Endothelial cell (in vitro differentiated cells): ENCODE data around the gene TEK. TPM values are rescaled to one million over a fixed set of nuclear protein-coding genes. Genes with fewer than 3 reads are reported as not detected.
"Not testable (repeated sequence)": the region's sequence is repeated elsewhere in the genome, so short reads cannot be mapped to it uniquely, and the experiment has no call there.

Experiments
- DNase-seq: peaks from one replicate; pipeline ENCODE4 v3.0.0; 2021; ENCODE audit warnings: low spot score
- H3K27ac Mint-ChIP-seq: one replicate; pipeline ENCODE4 v1.8.0; 2021; ENCODE audit warnings: mixed read lengths, inconsistent platforms; ENCODE audit not compliant: unreplicated experiment
- H3K27me3 Mint-ChIP-seq: one replicate; pipeline ENCODE4 v1.8.0; 2021; ENCODE audit warnings: mild to moderate bottlenecking, moderate library complexity, mixed read lengths, inconsistent platforms; ENCODE audit not compliant: unreplicated experiment
- H3K36me3 Mint-ChIP-seq: one replicate; pipeline ENCODE4 v1.8.0; 2021; ENCODE audit warnings: mild to moderate bottlenecking, low read depth, mixed read lengths, inconsistent platforms; ENCODE audit not compliant: unreplicated experiment
- H3K4me1 Mint-ChIP-seq: one replicate; pipeline ENCODE4 v1.8.0; 2021; ENCODE audit warnings: mild to moderate bottlenecking, mixed read lengths, inconsistent platforms; ENCODE audit not compliant: unreplicated experiment
- H3K4me3 Mint-ChIP-seq: one replicate; pipeline ENCODE4 v1.8.0; 2021; ENCODE audit warnings: mild to moderate bottlenecking, mixed read lengths, inconsistent platforms; ENCODE audit not compliant: unreplicated experiment
- H3K9me3 Mint-ChIP-seq: one replicate; pipeline ENCODE4 v1.8.0; 2021; ENCODE audit warnings: mixed read lengths, inconsistent platforms; ENCODE audit not compliant: unreplicated experiment
- CTCF ChIP-seq: fragments of 200-600 bp; sonication (generic); IDR thresholded peaks from one replicate; pipeline ENCODE4 v1.5.0; 2021; ENCODE audit warnings: antibody characterized with exemption; ENCODE audit not compliant: unreplicated experiment
- total RNA-seq: library from RNA; stranded (reverse); fragmentation: NEBNext Ultra II Directional; extraction: Animal tissue kit (Norgen Biotek cat#: 25700); gene quantifications from one replicate; pipeline ENCODE4 v1.2.1, GENCODE V29; 2021; ENCODE audit not compliant: unreplicated experiment

Gene TEK
- total RNA-seq, 1 donor from 2014 or later, result 448 TPM

- peak overlapping the region; percentile 5 for H3K4me3 Mint-ChIP-seq
- no peak for DNase-seq
- H3K9me3 Mint-ChIP-seq, result no peaks in the 10 kb centered on the region
- peaks cover 5% of the 10 kb centered on the region for H3K27me3 Mint-ChIP-seq
- no peak overlapping the region for H3K27ac Mint-ChIP-seq
- H3K4me1 Mint-ChIP-seq, result peaks cover 5% of the 10 kb centered on the region
- H3K36me3 Mint-ChIP-seq, result peaks cover 79% of the 10 kb centered on the region
- TF ChIP-seq CTCF, result no peak
These were observed 101.6 kb downstream of the TEK start for GRCh38 chr9:27210588-27210987.

GRCh38 chr9:27212191-27212590 lies 103.2 kb downstream of the TEK start:
- Mint-ChIP-seq H3K9me3 (no peaks in the 10 kb centered on the region), H3K27ac (no peak overlapping the region), H3K4me1 (peaks cover 5% of the 10 kb centered on the region), H3K27me3 (peaks cover 3% of the 10 kb centered on the region), H3K36me3 (peaks cover 66% of the 10 kb centered on the region), H3K4me3 (peak overlapping the region; percentile 21)
- no peak for DNase-seq
- TF ChIP-seq CTCF, result no peak

- Mint-ChIP-seq H3K4me3 (no peak overlapping the region), H3K9me3 (no peaks in the 10 kb centered on the region), H3K27ac (no peak overlapping the region), H3K27me3 (peaks cover 2% of the 10 kb centered on the region), H3K36me3 (peaks cover 61% of the 10 kb centered on the region), H3K4me1 (peaks cover 5% of the 10 kb centered on the region)
- no peak for TF ChIP-seq CTCF
- DNase-seq, result no peak
These were observed 103.6 kb downstream of the TEK start for GRCh38 chr9:27212621-27213020.

GRCh38 chr9:27227192-27227591 lies 118.2 kb downstream of the TEK start:
- Mint-ChIP-seq H3K36me3 (peaks cover 8% of the 10 kb centered on the region), H3K27ac (no peak overlapping the region), H3K4me1 (peaks cover 2% of the 10 kb centered on the region), H3K9me3 (peaks cover 27% of the 10 kb centered on the region), H3K27me3 (peaks cover 38% of the 10 kb centered on the region), H3K4me3 (peak overlapping the region; percentile 62)
- no peak for DNase-seq
- TF ChIP-seq CTCF, result no peak

- peaks cover 16% of the 10 kb centered on the region for H3K9me3 Mint-ChIP-seq
- DNase-seq, H3K27ac Mint-ChIP-seq, H3K4me3 Mint-ChIP-seq, H3K4me1 Mint-ChIP-seq: not testable (repeated sequence)
- peaks cover 33% of the 10 kb centered on the region for H3K36me3 Mint-ChIP-seq
- peaks cover 15% of the 10 kb centered on the region for H3K27me3 Mint-ChIP-seq
These were observed 130.6 kb downstream of the TEK start for GRCh38 chr9:27239648-27240047.
